HepG2 (cell line): ENCODE data around the gene TXNRD2. TPM values are rescaled to one million over a fixed set of nuclear protein-coding genes. Genes with fewer than 3 reads are reported as not detected.

ENCODE experiments used
- ATAC-seq: fragments of 200-7000 bp; cut with Tn5 transposase; 3 replicates; pipeline ENCODE4 v1.9.1; 2020; ENCODE audit warnings: mild to moderate bottlenecking, moderate library complexity
- BruUV-seq: library from RNA; stranded (reverse); fragments of 400-500 nt; replicated peaks from 2 replicates; lab custom pipeline; 2021; lab: Mats Ljungman, UMichigan
- CTCF ChIA-PET: fragments of 300-600 bp; formaldehyde crosslinking; extraction: SDS; loops from one replicate; lab custom pipeline; 2021; ENCODE audit warnings: low total read pairs, inconsistent platforms, low intra/inter-chr PET ratio; lab: Yijun Ruan, JAX
- POLR2A ChIA-PET: fragments of 350-600 bp; sonication (Branson Sonifier 250); formaldehyde crosslinking; loops from one replicate; lab custom pipeline; 2020; ENCODE audit warnings: antibody characterized with exemption, inconsistent platforms; lab: Yijun Ruan, JAX
- DNase-seq: peaks from one replicate; pipeline ENCODE4 v3.0.0-alpha.2; 2015; ENCODE audit warnings: low spot score
- FAIRE-seq: peaks from 3 replicates; lab custom pipeline; 2011; peaks lifted over from hg19 to GRCh38; lab: Jason Lieb, UNC
- H2AFZ ChIP-seq: one replicate; pipeline ENCODE4 v1.6.1; 2011; ENCODE audit warnings: low read length, inconsistent platforms
- H3K27ac ChIP-seq: fragments of 300-600 bp; 3 replicates; pipeline ENCODE4 v1.8.0; 2011; ENCODE audit warnings: mixed run types, mild to moderate bottlenecking, mixed read lengths, low read length, inconsistent platforms; ENCODE audit not compliant: insufficient read depth; ENCODE audit errors: extremely low read length
- H3K27me3 ChIP-seq, 2 experiments: fragments of 200-600 bp in 1 of 2; 2 replicates in 1 of 2; 3 replicates in 1 of 2; pipeline versions ENCODE4 v1.6.0 to v1.8.0; 2011; ENCODE audit warnings: low read length in 2 of 2, mild to moderate bottlenecking in 2 of 2, moderate library complexity in 2 of 2, inconsistent platforms in 1 of 2; ENCODE audit not compliant: insufficient read depth in 2 of 2, control insufficient read depth in 1 of 2
- H3K36me3 ChIP-seq, 2 experiments: fragments of 200-600 bp in 1 of 2; replicated peaks in 1 of 2; 2 replicates in 1 of 2; 3 replicates in 1 of 2; pipeline versions ENCODE4 v1.5.1 to v1.8.0; 2011; ENCODE audit warnings: low read length in 2 of 2, inconsistent platforms in 1 of 2; ENCODE audit not compliant: insufficient read depth in 2 of 2, control insufficient read depth in 1 of 2
- H3K4me1 ChIP-seq: 2 replicates; pipeline ENCODE4 v1.5.1; 2012; ENCODE audit warnings: low read length, inconsistent platforms; ENCODE audit not compliant: insufficient read depth
- H3K4me2 ChIP-seq: 2 replicates; pipeline ENCODE4 v1.6.0; 2011; ENCODE audit warnings: low read depth, low read length, inconsistent platforms
- H3K4me3 ChIP-seq, 3 experiments: fragments of 200-600 bp in 1 of 3; sonication (generic), shearing (Covaris generic) in 1 of 3; replicated peaks in 1 of 3; 2 replicates each; pipeline ENCODE4 v1.5.1; 2011 to 2016; ENCODE audit warnings: low read length in 3 of 3, inconsistent platforms in 2 of 3, low read depth in 2 of 3, mild to moderate bottlenecking in 2 of 3, control low read depth in 1 of 3, mixed read lengths in 1 of 3; ENCODE audit not compliant: insufficient read depth in 1 of 3
- H3K79me2 ChIP-seq: one replicate; pipeline ENCODE4 v1.6.1; 2011; ENCODE audit warnings: low read length, inconsistent platforms; ENCODE audit not compliant: insufficient read depth
- H3K9ac ChIP-seq: 2 replicates; pipeline ENCODE4 v1.6.0; 2011; ENCODE audit warnings: mild to moderate bottlenecking, low read depth, low read length, inconsistent platforms; ENCODE audit not compliant: insufficient read depth
- H3K9me3 ChIP-seq: 2 replicates; pipeline ENCODE4 v1.5.1; 2012; ENCODE audit warnings: mild to moderate bottlenecking, low read length
- H4K20me1 ChIP-seq: 2 replicates; pipeline ENCODE4 v1.6.0; 2011; ENCODE audit warnings: inconsistent platforms, mild to moderate bottlenecking, low read length, moderate library complexity; ENCODE audit not compliant: insufficient read depth
- ATF5 ChIP-seq: sonication (generic); formaldehyde crosslinking; IDR thresholded peaks from 2 replicates; pipeline ENCODE4 v1.4.0; 2020; ENCODE audit warnings: mild to moderate bottlenecking, low read depth, missing genetic modification reagents
- FOXK2 ChIP-seq: fragments of 450-650 bp; IDR thresholded peaks from 2 replicates; pipeline ENCODE4 v1.6.1; 2016
- LCORL ChIP-seq, 2 experiments: fragments of 450-650 bp in 1 of 2; sonication (generic) in 1 of 2; formaldehyde crosslinking in 1 of 2; IDR thresholded peaks; 2 replicates each; pipeline versions ENCODE4 v1.5.0 to v1.6.1; 2017 to 2020; ENCODE audit warnings: antibody characterized with exemption in 1 of 2, missing genetic modification reagents in 1 of 2
- PATZ1 ChIP-seq: sonication (generic); formaldehyde crosslinking; IDR thresholded peaks from 2 replicates; pipeline ENCODE4 v1.4.0; 2020; ENCODE audit warnings: missing genetic modification reagents
- POLR2A ChIP-seq, 2 experiments: IDR thresholded peaks; 2 replicates each; pipeline ENCODE4 v1.6.1; 2011; ENCODE audit warnings: low read depth in 2 of 2, low read length in 2 of 2, mild to moderate bottlenecking in 1 of 2, moderate library complexity in 1 of 2; ENCODE audit not compliant: insufficient read depth in 1 of 2
- ZNF576 ChIP-seq: sonication (generic); formaldehyde crosslinking; IDR thresholded peaks from 2 replicates; pipeline ENCODE4 v1.4.0; 2020; ENCODE audit warnings: mild to moderate bottlenecking, missing genetic modification reagents
- ZNF687 ChIP-seq: sonication (generic); formaldehyde crosslinking; IDR thresholded peaks from 2 replicates; pipeline ENCODE4 v1.5.1; 2020; ENCODE audit warnings: mild to moderate bottlenecking, missing genetic modification reagents, moderate library complexity
- whole genome bisulfite sequencing: methylation state at CpG from one replicate; pipeline ENCODE4 v1.1.6; 2017; ENCODE audit warnings: low lambda C conversion rate; 5-methylcytosine and 5-hydroxymethylcytosine counted together
- in situ Hi-C: cut with HindIII; loops from 2 replicates; pipeline ENCODE4 v1.10.0; 2017; ENCODE audit warnings: low pct_unique_long_range_greater_than_20kb; ENCODE audit not compliant: extremely low pct_ligation_motif_present
- intact Hi-C: fragments of 100-400 bp; cut with micrococcal nuclease; formaldehyde crosslinking; loops from one replicate; pipeline ENCODE4 v1.10.0; 2022; ENCODE audit not compliant: unreplicated experiment
- polyA plus RNA-seq, 8 experiments: library from polyadenylated mRNA; depleted of rRNA in 3 of 8; stranded (reverse) in 7 of 8; unstranded in 1 of 8; fragments of >200 nt; fragmentation: Illumina TruSeq in 4 of 8; extraction: Trizol in 4 of 8; gene quantifications; 2 replicates each; pipeline versions ENCODE4 v1.2.1 to v1.2.3, GENCODE V29; 2011 to 2016; ENCODE audit warnings: low read depth in 4 of 8, missing spikeins in 1 of 8, mixed read lengths in 1 of 8; ENCODE audit not compliant: insufficient read depth in 1 of 8
- total RNA-seq, 5 experiments: library from RNA; depleted of rRNA; stranded (reverse); fragments of >200 nt; fragmentation: Illumina TruSeq; extraction: Trizol; gene quantifications; 2 replicates each; pipeline ENCODE4 v1.2.3, GENCODE V29; 2016; ENCODE audit warnings: low read depth in 1 of 5

Gene TXNRD2
- total and polyA plus RNA-seq, 2 of the 13 experiments (the other 11 are each of a cell fraction or from before 2014, with no cell fraction given) = 17.5 to 18.6 TPM

GRCh38 chr22:19853058-19853878, 88.3 kb downstream of the TXNRD2 start:
- WGBS = 24% methylated on average over 10 of the region's 11 CpGs
- H4K20me1 ChIP-seq = peaks cover 9% of the 10 kb centered on the region
- intact Hi-C loops = no loop called here
- peaks cover 6 to 26% of the 10 kb centered on the region in 2 experiments for H3K36me3 ChIP-seq
- DNase-seq = no peak
- CTCF ChIA-PET = no interaction called here
- TF ChIP-seq LCORL (IDR thresholded peaks at IDR 0.05) (no peak), LCORL (CRISPR knock-in tag; IDR thresholded peaks at IDR 0.05) (0 out of 2 replicates have a peak, but pooled peaks have one; percentile 27), ATF5 (no peak)
- TF ChIP-seq, all 625 proteins: peak for 1
- no peak for ATAC-seq
- H3K9me3 ChIP-seq = no peaks in the 10 kb centered on the region
- H2AFZ ChIP-seq = no peak overlapping the region
- POLR2A ChIA-PET = interaction anchor here (1.4 to 3.2 kb wide), 4 partner anchors 12 to 123 kb away, joined by 5 to 18 read pairs (median 6); partner anchors contain the start of genes COMT and TXNRD2
- H3K27ac ChIP-seq = peak overlapping the region; percentile 81
- peak overlapping the region; percentile 80 for H3K4me2 ChIP-seq
- BruUV-seq = TSS peak; percentile 32
- in situ Hi-C loops = loop anchor here (5.0 kb wide), 1 partner anchor 49 kb away; no protein-coding TSS in a partner anchor
- H3K79me2 ChIP-seq = peaks cover 45% of the 10 kb centered on the region
- peaks cover 61% of the 10 kb centered on the region for H3K4me1 ChIP-seq
- H3K9ac ChIP-seq = peak overlapping the region; percentile 95
- peak overlapping the region; percentile 70 to 96 (median 94) for H3K4me3 ChIP-seq
- no peaks in the 10 kb centered on the region; a peak in 1 of 5 replicates for H3K27me3 ChIP-seq
- FAIRE-seq = no peak

GRCh38 chr22:19852177-19852781, 89.3 kb downstream of the TXNRD2 start:
- Histone ChIP-seq H3K9me3 (no peaks in the 10 kb centered on the region), H3K9ac (peak overlapping the region; percentile 95; the same call in 1 of the 2 replicates), H3K4me1 (peaks cover 65% of the 10 kb centered on the region), H3K27ac (no peak overlapping the region), H3K27me3 (no peaks in the 10 kb centered on the region; a peak in 1 of 5 replicates), H3K4me3 (no peak overlapping the region), H4K20me1 (peaks cover 9% of the 10 kb centered on the region), H3K4me2 (peak overlapping the region; percentile 80), H3K36me3 (peaks cover 6 to 26% of the 10 kb centered on the region in 2 experiments), H2AFZ (no peak overlapping the region), H3K79me2 (peaks cover 45% of the 10 kb centered on the region)
- no TSS peak for BruUV-seq
- DNase-seq (no peak), ATAC-seq (no peak), FAIRE-seq (no peak)
- ChIA-PET POLR2A (no interaction called here), CTCF (no interaction called here)
- WGBS = 99% methylated on average over 12 of the region's 12 CpGs
- intact Hi-C loops = no loop called here
- in situ Hi-C loops = loop anchor here (5.0 kb wide), 1 partner anchor 50 kb away; no protein-coding TSS in a partner anchor
- TF ChIP-seq ZNF576 (CRISPR knock-in tag) (no peak), FOXK2 (no peak), PATZ1 (no peak), ZNF687 (peak; percentile 11; the same call in 1 of the 2 replicates), POLR2A (IDR thresholded peaks at IDR 0.05; ENCODE audit: insufficient read depth in 1 of 2, low read depth in 2 of 2, low read length in 2 of 2) (0 out of 4 replicates have a peak, but pooled peaks of 1 of the 2 experiments have one; percentile 23)
